NCI-H1694 treated with DMSO at 0.1 percent for 48 hours (cell line): ENCODE results near the gene SLC47A1.
"Not testable (repeated sequence)": the region's sequence is repeated elsewhere in the genome, so short reads cannot be mapped to it uniquely, and the experiment has no call there.

Source experiments
- DNase-seq: peaks from one replicate; lab custom pipeline; 2025; lab: John Stamatoyannopoulos, UW

Gene SLC47A1

GRCh38 chr17:19523690-19524089, 10.0 kb upstream of the SLC47A1 start:
- DNase-seq, result no peak

GRCh38 chr17:19526950-19527349, 6.7 kb upstream of the SLC47A1 start:
- not testable (repeated sequence) for DNase-seq

- DNase-seq, result no peak
Measured at GRCh38 chr17:19531780-19532501, 1.7 kb upstream of the SLC47A1 start.

GRCh38 chr17:19533036-19533717, 477 bp upstream of the SLC47A1 start:
- DNase-seq, result no peak

- DNase-seq, result no peak
Measured at GRCh38 chr17:19534562-19535149, 1.0 kb downstream of the SLC47A1 start.

GRCh38 chr17:19537111-19537510, 3.5 kb downstream of the SLC47A1 start:
- no peak for DNase-seq

GRCh38 chr17:19538095-19539039, 4.7 kb downstream of the SLC47A1 start:
- DNase-seq, result peak; percentile 67

- DNase-seq, result no peak
Measured at GRCh38 chr17:19539040-19539399, 5.4 kb downstream of the SLC47A1 start.

- no peak for DNase-seq
Measured at GRCh38 chr17:19539841-19540311, 6.2 kb downstream of the SLC47A1 start.

GRCh38 chr17:19540706-19541370, 7.2 kb downstream of the SLC47A1 start:
- DNase-seq, result no peak

GRCh38 chr17:19541445-19541844, 7.8 kb downstream of the SLC47A1 start:
- no peak for DNase-seq

GRCh38 chr17:19542247-19542646, 8.6 kb downstream of the SLC47A1 start:
- no peak for DNase-seq

GRCh38 chr17:19544366-19544765, 10.7 kb downstream of the SLC47A1 start:
- DNase-seq, result no peak

GRCh38 chr17:19546289-19547065, 12.8 kb downstream of the SLC47A1 start:
- DNase-seq, result no peak

GRCh38 chr17:19549746-19550623, 16.3 kb downstream of the SLC47A1 start:
- DNase-seq, result no peak

GRCh38 chr17:19551165-19551564, 17.5 kb downstream of the SLC47A1 start:
- no peak for DNase-seq

- DNase-seq, result no peak
Measured at GRCh38 chr17:19551591-19552148, 18.0 kb downstream of the SLC47A1 start.

- no peak for DNase-seq
Measured at GRCh38 chr17:19553036-19553435, 19.4 kb downstream of the SLC47A1 start.

GRCh38 chr17:19554393-19554792, 20.7 kb downstream of the SLC47A1 start:
- no peak for DNase-seq
